ENCODE measurements around the gene ABLIM2.

Gene ABLIM2

DNA sequence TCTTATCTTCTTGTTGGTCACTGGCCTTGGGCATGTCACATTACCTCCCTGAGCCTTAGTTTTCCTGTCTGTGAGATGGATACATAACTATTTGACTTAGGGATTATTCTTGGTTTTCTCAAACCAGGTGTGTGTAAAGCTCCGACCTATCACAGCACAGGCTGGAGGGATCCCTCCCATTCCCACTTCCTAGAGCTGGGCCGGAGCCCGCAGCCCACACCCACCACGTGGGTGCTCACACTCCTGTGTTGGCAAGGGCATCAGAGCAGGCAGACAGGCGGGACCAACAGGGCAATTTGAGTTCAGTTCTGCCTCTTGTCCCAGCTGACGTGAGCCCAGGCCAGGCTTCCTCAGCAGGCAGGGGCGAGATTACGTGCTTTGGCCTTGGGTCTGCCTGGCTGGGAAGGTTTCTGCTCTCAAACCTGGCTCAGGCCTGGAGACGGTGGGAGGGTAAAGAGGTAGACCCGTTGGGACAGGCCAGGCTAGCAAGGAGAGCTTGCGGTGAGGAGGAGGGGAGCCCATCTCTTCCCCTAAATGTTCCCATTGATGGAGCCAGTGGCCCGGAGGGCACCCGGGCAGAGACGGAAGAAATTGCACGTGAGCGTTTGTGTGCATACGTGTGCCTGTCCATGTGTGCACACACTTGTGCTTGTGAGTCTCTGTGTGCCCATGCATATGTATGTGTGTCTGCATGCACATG lies 39.7 kb upstream of the ABLIM2 start:
- no peak for DNase-seq (ENCODE audit: low read depth)
- TF ChIP-seq, protein P1, sequence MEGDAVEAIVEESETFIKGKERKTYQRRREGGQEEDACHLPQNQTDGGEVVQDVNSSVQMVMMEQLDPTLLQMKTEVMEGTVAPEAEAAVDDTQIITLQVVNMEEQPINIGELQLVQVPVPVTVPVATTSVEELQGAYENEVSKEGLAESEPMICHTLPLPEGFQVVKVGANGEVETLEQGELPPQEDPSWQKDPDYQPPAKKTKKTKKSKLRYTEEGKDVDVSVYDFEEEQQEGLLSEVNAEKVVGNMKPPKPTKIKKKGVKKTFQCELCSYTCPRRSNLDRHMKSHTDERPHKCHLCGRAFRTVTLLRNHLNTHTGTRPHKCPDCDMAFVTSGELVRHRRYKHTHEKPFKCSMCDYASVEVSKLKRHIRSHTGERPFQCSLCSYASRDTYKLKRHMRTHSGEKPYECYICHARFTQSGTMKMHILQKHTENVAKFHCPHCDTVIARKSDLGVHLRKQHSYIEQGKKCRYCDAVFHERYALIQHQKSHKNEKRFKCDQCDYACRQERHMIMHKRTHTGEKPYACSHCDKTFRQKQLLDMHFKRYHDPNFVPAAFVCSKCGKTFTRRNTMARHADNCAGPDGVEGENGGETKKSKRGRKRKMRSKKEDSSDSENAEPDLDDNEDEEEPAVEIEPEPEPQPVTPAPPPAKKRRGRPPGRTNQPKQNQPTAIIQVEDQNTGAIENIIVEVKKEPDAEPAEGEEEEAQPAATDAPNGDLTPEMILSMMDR (conservative IDR thresholded peaks at IDR 0.05; ENCODE audit: low read length), result no peak
- no peak overlapping the region for H3K4me3 ChIP-seq (ENCODE audit: low read length)

DNA sequence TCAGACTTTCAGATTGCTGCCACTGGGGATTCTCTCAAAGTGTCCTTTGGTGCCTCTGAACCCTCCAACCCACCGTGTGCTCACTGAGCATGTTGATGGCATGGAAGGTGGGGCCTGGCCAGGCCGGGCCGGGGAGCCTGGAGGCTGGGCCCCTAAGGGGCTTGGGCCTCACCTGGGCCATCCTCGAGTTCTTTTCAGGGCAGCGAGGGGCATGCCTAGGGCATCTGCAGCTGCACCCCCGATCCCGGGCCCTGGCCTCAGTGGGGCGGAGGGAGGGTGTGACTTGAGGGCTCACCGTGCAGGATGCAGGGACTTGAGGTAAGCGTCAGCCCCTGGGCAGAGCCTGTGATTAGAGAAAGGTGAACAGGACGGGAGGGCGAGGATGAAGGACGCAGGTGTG lies 38.9 kb upstream of the ABLIM2 start:
- H3K4me3 ChIP-seq (ENCODE audit: low read length), result no peak overlapping the region
- no peak for DNase-seq (ENCODE audit: low read depth)
- TF ChIP-seq, protein P1 (conservative IDR thresholded peaks at IDR 0.05; ENCODE audit: low read length), result no peak

DNA sequence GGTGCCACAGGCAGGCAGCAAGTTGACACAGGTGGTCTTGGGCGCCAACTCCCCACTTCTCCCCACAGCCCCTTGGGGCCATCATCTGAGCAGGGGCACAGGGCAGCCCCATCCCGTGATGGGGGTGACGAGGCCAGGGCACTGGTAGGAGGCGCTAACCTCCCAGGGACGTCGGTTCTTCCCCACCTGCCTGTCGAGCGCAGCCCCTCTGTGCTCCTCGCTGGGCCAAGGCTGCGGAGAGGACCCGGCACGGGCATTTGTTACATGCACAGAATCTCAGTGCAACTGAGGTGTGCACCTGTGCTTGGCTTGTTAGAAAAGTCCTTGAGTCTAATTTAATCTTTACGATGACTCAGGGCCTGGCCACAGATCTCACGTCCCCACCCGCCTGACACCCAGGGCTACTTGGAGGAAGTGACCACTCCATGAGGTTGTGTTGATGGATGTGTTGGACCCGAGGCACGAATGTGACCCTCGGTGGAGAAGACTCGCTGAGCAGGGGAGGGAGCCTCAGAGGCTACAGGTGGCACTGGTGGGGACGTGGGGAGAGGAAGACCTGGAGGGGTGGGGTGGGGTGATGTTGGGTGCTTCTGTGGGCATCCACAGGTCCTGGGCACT lies 37.3 kb upstream of the ABLIM2 start:
- no peak overlapping the region for H3K4me3 ChIP-seq (ENCODE audit: low read length)
- TF ChIP-seq, protein P1 (conservative IDR thresholded peaks at IDR 0.05; ENCODE audit: low read length), result no peak
- DNase-seq (ENCODE audit: low read depth), result no peak

DNA sequence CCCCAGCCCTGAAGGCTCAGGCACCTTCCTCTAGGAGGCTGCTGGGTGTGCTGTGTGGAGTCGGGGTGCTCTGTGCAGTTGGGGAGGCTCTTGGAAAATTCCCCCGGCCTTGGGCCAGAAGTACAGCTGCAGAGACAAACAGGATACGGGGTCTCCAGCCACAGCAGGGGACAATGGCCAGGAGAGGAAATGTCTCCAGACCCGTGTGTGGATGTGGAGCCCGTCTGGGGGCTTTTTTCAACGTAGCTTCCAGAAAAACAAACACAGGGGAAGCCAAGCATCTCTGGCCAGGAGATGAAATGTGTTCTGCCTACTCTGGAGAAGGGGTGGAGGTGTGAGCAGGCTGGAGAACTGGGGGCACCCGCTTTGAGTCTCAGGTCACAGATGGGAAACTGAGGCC lies 36.8 kb upstream of the ABLIM2 start:
- DNase-seq (ENCODE audit: low read depth), result no peak
- TF ChIP-seq, protein P1 (conservative IDR thresholded peaks at IDR 0.05; ENCODE audit: low read length), result no peak

DNA sequence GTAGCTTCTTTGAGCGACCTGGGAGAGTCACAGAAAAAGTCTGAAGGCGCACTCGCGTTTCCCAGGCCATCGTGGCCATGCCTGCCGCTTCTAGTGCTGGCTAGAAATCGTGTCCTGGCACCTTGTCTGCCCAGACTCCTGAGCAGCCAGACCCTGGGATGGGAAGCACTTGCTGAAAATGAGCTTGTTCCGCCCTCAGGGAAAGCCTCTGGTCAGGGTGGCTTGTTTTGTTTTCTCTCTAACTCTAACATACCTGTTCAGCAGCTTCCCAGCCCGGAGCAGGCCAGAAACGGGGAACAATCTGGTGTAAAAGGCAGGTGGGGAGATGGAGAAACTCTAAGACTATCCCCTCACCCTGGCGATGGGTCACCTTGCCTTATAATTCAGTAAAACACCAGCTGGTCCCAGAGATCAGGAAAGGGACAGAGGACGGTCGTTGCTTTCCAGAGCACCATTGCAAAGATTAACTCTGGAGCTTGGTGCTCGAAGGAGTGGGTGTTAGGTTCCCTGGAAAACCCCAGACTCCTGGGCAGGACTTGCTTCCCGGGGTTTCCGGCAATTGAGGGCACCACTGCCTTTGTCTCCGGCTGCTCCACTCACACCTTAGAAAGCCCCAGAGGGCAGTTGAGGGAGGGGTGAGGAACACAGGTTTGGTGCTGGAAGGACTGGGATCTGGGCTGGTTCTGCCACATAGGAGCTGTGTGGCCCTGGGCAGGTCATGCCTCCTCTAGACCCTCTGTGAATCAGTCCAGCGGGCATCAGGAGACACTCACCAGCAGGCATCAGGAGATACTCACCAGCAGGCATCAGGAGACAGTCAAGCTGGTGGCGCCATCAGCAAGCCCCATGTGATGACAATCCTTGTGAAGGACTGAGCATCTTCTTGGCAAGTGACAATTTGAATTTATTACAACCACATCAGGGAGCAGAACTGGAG lies 36.0 kb upstream of the ABLIM2 start:
- no peak for DNase-seq (ENCODE audit: low read depth)
- TF ChIP-seq, protein P1 (conservative IDR thresholded peaks at IDR 0.05; ENCODE audit: low read length), result no peak

More for the DNA sequence above, 36.8 kb upstream of the ABLIM2 start:
- H3K4me3 ChIP-seq (ENCODE audit: low read length), result no peak overlapping the region

DNA sequence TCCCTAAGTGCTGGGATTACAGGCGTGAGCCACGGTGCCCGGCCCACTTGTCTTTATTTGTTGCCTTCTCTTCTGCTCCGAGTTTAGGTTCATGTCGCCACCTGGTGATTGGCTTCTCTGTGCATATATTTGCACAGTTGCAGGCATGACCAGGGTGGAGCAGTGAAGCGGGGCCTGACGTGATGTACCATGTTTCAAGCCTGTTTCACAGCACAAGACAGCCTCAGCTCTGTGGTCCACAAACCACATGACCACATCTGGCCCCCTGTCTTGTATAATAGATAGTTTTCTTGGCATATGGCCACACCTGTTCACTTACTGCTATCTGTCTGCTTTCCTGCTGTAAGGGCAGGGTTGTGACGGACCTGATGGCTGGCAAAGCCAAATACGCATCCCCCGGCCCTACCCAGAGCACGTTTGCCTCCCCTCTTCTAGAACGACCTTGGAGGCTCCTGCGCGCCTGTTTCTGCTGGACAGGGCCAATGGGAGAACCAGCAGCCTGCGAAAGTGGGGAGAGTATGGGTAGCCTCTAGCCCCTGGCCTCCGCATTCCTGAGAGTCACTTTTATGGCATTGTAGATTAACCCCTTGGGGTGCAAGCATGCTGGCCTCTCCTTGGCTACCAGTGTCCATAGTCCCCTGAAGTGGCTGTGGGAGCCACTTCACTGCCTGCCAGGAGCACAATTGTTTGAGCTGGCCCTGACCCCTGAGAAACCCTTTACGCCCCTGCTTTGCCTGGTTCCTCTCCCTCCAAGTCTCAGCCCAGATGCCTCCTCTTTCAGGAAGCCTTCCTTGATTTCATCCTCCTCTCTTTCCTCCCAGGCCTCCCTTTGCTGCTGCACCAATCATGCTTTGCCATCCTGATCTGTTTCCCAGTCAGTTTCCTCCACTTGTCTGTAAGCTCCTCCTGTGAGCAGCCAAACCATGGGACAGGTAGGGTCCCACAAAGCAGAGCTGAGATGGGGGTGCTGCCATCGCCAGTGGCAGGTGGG lies 34.4 kb upstream of the ABLIM2 start:
- H3K4me3 ChIP-seq (ENCODE audit: low read length), result no peak overlapping the region
- DNase-seq (ENCODE audit: low read depth), result peak; percentile 38
- TF ChIP-seq, protein P1 (conservative IDR thresholded peaks at IDR 0.05; ENCODE audit: low read length), result peak; percentile 30

More for the DNA sequence above, 36.0 kb upstream of the ABLIM2 start:
- no peak overlapping the region for H3K4me3 ChIP-seq (ENCODE audit: low read length)

Data from AG10803 (cell line).